Natural killer cell treated with Interleukin-12 subunit alpha and Interleukin-12 subunit beta and Interleukin-15 and Interleukin-18, amount 100 ng/mL, for 72 hours (primary cell): ENCODE measurements around the gene MXRA5. TPM values are rescaled to one million over a fixed set of nuclear protein-coding genes. Genes with fewer than 3 reads are reported as not detected.
"Not testable (repeated sequence)": the region's sequence is repeated elsewhere in the genome, so short reads cannot be mapped to it uniquely, and the experiment has no call there.

Experiments
- ATAC-seq, 2 donors: fragments of 150-1000 bp; cut with Tn5 transposase in 1 of 2; sonication (Bioruptor Pico), chemical (Tn5 transposase) in 1 of 2; 2 replicates each; pipeline ENCODE4 v1.10.0; 2021
- DNase-seq: peaks from one replicate; pipeline ENCODE4 v3.0.0; 2022; ENCODE audit warnings: low spot score
- H3K27ac Mint-ChIP-seq, 2 donors: 1 replicate in 1 of 2; 2 replicates in 1 of 2; pipeline ENCODE4 v1.8.0; 2022; ENCODE audit warnings: mixed read lengths in 2 of 2, mild to moderate bottlenecking in 1 of 2, moderate library complexity in 1 of 2
- H3K27me3 Mint-ChIP-seq, 2 donors: 1 replicate in 1 of 2; 2 replicates in 1 of 2; pipeline ENCODE4 v1.8.0; 2022; ENCODE audit warnings: mixed read lengths in 2 of 2
- H3K36me3 Mint-ChIP-seq: one replicate; pipeline ENCODE4 v1.8.0; 2022; ENCODE audit warnings: mixed read lengths
- H3K4me1 Mint-ChIP-seq, 2 donors: 1 replicate in 1 of 2; 2 replicates in 1 of 2; pipeline ENCODE4 v1.8.0; 2022; ENCODE audit warnings: low read depth in 2 of 2, mixed read lengths in 2 of 2, mild to moderate bottlenecking in 1 of 2
- H3K4me3 Mint-ChIP-seq: one replicate; pipeline ENCODE4 v1.8.0; 2022; ENCODE audit warnings: mixed read lengths
- H3K9me3 Mint-ChIP-seq: 2 replicates; pipeline ENCODE4 v1.8.0; 2022; ENCODE audit warnings: mixed read lengths
- total RNA-seq, 2 donors: library from RNA; stranded (reverse); gene quantifications; one replicate each; pipeline ENCODE4 v1.2.3, GENCODE V29; 2022

MXRA5 gene
- not detected for total RNA-seq

GRCh38 chrX:3346501-3347259 is at the start of gene MXRA5:
MXRA5 (minus strand) TSS chrX:3346652; CDS start chrX:3343833, 2,819 bp downstream.
- Mint-ChIP-seq H3K4me3 (no peak within 1 kb of the TSS), H3K9me3 (peaks cover 2% of the 10 kb centered on the region), H3K36me3 (no peaks in the 10 kb centered on the region), H3K4me1 (no peaks in the 10 kb centered on the region), H3K27me3 (peaks cover 26 to 34% of the 10 kb centered on the region in 2 donors), H3K27ac (no peak within 1 kb of the TSS)
- ATAC-seq (no peak), DNase-seq (no peak)

GRCh38 chrX:3393581-3394111 is 47.2 kb upstream of the MXRA5 start:
- peaks cover 3% of the 10 kb centered on the region for H3K9me3 Mint-ChIP-seq
- H3K36me3 Mint-ChIP-seq: no peaks in the 10 kb centered on the region
- DNase-seq: no peak
- no peak for ATAC-seq
- H3K27ac Mint-ChIP-seq: no peak overlapping the region
- H3K4me1 Mint-ChIP-seq: no peaks in the 10 kb centered on the region
- H3K4me3 Mint-ChIP-seq: no peak overlapping the region
- H3K27me3 Mint-ChIP-seq: peaks cover 9 to 11% of the 10 kb centered on the region in 2 donors

- peaks cover 9 to 11% of the 10 kb centered on the region in 2 donors for H3K27me3 Mint-ChIP-seq
- DNase-seq: no peak
- no peaks in the 10 kb centered on the region for H3K4me1 Mint-ChIP-seq
- H3K27ac Mint-ChIP-seq: no peak overlapping the region
- no peak for ATAC-seq
- H3K9me3 Mint-ChIP-seq: peaks cover 3% of the 10 kb centered on the region
- H3K4me3 Mint-ChIP-seq: no peak overlapping the region
- H3K36me3 Mint-ChIP-seq: no peaks in the 10 kb centered on the region
These were observed 46.7 kb upstream of the MXRA5 start for GRCh38 chrX:3393178-3393577.

- Mint-ChIP-seq H3K4me3 (no peak overlapping the region), H3K27ac (no peak overlapping the region), H3K36me3 (no peaks in the 10 kb centered on the region), H3K27me3 (peaks cover 3 to 4% of the 10 kb centered on the region in 2 donors), H3K4me1 (no peaks in the 10 kb centered on the region), H3K9me3 (no peaks in the 10 kb centered on the region)
- no peak for DNase-seq
- no peak for ATAC-seq
These were observed 42.0 kb upstream of the MXRA5 start for GRCh38 chrX:3388457-3388856.

- DNase-seq: no peak
- no peak overlapping the region for H3K4me3 Mint-ChIP-seq
- no peaks in the 10 kb centered on the region for H3K27me3 Mint-ChIP-seq
- no peaks in the 10 kb centered on the region for H3K9me3 Mint-ChIP-seq
- H3K4me1 Mint-ChIP-seq: no peaks in the 10 kb centered on the region
- H3K36me3 Mint-ChIP-seq: no peaks in the 10 kb centered on the region
- ATAC-seq: no peak
- H3K27ac Mint-ChIP-seq: no peak overlapping the region
These were observed 37.9 kb upstream of the MXRA5 start for GRCh38 chrX:3384327-3384726.

- Mint-ChIP-seq H3K36me3 (no peaks in the 10 kb centered on the region), H3K27me3 (no peaks in the 10 kb centered on the region), H3K9me3 (peaks cover 4% of the 10 kb centered on the region), H3K4me1 (no peaks in the 10 kb centered on the region), H3K4me3 (no peak overlapping the region), H3K27ac (no peak overlapping the region)
- no peak for DNase-seq
- ATAC-seq: no peak
These were observed 34.2 kb upstream of the MXRA5 start for GRCh38 chrX:3380603-3381002.

GRCh38 chrX:3379111-3379510 is 32.7 kb upstream of the MXRA5 start:
- H3K4me3 Mint-ChIP-seq: no peak overlapping the region

GRCh38 chrX:3378156-3378555 is 31.7 kb upstream of the MXRA5 start:
- Mint-ChIP-seq H3K27me3 (no peaks in the 10 kb centered on the region), H3K36me3 (no peaks in the 10 kb centered on the region)

More at GRCh38 chrX:3379111-3379510, 32.7 kb upstream of the MXRA5 start:
- DNase-seq (no peak), ATAC-seq (no peak)
- Mint-ChIP-seq H3K27me3 (no peaks in the 10 kb centered on the region), H3K36me3 (no peaks in the 10 kb centered on the region), H3K27ac (no peak overlapping the region), H3K9me3 (peaks cover 4% of the 10 kb centered on the region), H3K4me1 (no peaks in the 10 kb centered on the region)

GRCh38 chrX:3377560-3377959 is 31.1 kb upstream of the MXRA5 start:
- no peaks in the 10 kb centered on the region for H3K4me1 Mint-ChIP-seq
- H3K27ac Mint-ChIP-seq: no peak overlapping the region
- H3K4me3 Mint-ChIP-seq: no peak overlapping the region
- ATAC-seq (no peak), DNase-seq (no peak)
- H3K9me3 Mint-ChIP-seq: peaks cover 7% of the 10 kb centered on the region
- no peaks in the 10 kb centered on the region for H3K36me3 Mint-ChIP-seq
- peaks cover 0 to 4% of the 10 kb centered on the region in 2 donors for H3K27me3 Mint-ChIP-seq

More at GRCh38 chrX:3378156-3378555, 31.7 kb upstream of the MXRA5 start:
- Mint-ChIP-seq H3K4me3 (no peak overlapping the region), H3K4me1 (no peaks in the 10 kb centered on the region), H3K27ac (no peak overlapping the region), H3K9me3 (peaks cover 4% of the 10 kb centered on the region)
- DNase-seq: no peak
- ATAC-seq: no peak

GRCh38 chrX:3375878-3376508 is 29.5 kb upstream of the MXRA5 start:
- H3K4me1 Mint-ChIP-seq, H3K27ac Mint-ChIP-seq, H3K36me3 Mint-ChIP-seq, H3K4me3 Mint-ChIP-seq, H3K27me3 Mint-ChIP-seq, DNase-seq, H3K9me3 Mint-ChIP-seq, ATAC-seq: not testable (repeated sequence)

GRCh38 chrX:3374108-3374800 is 27.8 kb upstream of the MXRA5 start:
- Mint-ChIP-seq H3K9me3 (peaks cover 7% of the 10 kb centered on the region), H3K27ac (no peak overlapping the region), H3K4me1 (no peaks in the 10 kb centered on the region), H3K27me3 (peaks cover 0 to 4% of the 10 kb centered on the region in 2 donors), H3K36me3 (no peaks in the 10 kb centered on the region), H3K4me3 (no peak overlapping the region)
- ATAC-seq: no peak
- no peak for DNase-seq

- Mint-ChIP-seq H3K27me3 (peaks cover 0 to 4% of the 10 kb centered on the region in 2 donors), H3K9me3 (peaks cover 3% of the 10 kb centered on the region), H3K27ac (no peak overlapping the region), H3K4me1 (no peaks in the 10 kb centered on the region), H3K36me3 (no peaks in the 10 kb centered on the region), H3K4me3 (no peak overlapping the region)
- DNase-seq (no peak), ATAC-seq (no peak)
These were observed 24.7 kb upstream of the MXRA5 start for GRCh38 chrX:3371163-3371562.

GRCh38 chrX:3370656-3371055 is 24.2 kb upstream of the MXRA5 start:
- Mint-ChIP-seq H3K9me3 (peaks cover 3% of the 10 kb centered on the region), H3K36me3 (no peaks in the 10 kb centered on the region), H3K4me3 (no peak overlapping the region), H3K27ac (no peak overlapping the region), H3K27me3 (peaks cover 0 to 4% of the 10 kb centered on the region in 2 donors), H3K4me1 (no peaks in the 10 kb centered on the region)
- ATAC-seq (no peak), DNase-seq (no peak)

- ATAC-seq: no peak
- no peaks in the 10 kb centered on the region for H3K9me3 Mint-ChIP-seq
- no peak overlapping the region for H3K4me3 Mint-ChIP-seq
- H3K27me3 Mint-ChIP-seq: peaks cover 0 to 2% of the 10 kb centered on the region in 2 donors
- DNase-seq: no peak
- H3K27ac Mint-ChIP-seq: no peak overlapping the region
- H3K4me1 Mint-ChIP-seq: no peaks in the 10 kb centered on the region
- H3K36me3 Mint-ChIP-seq: no peaks in the 10 kb centered on the region
These were observed 16.5 kb upstream of the MXRA5 start for GRCh38 chrX:3362956-3363355.
